Stimulated activated CD8-positive, alpha-beta memory T cell treated with anti-CD3 and anti-CD28 coated beads, Interleukin-7, amount 100 ng/mL, for 1 hour (primary cell): Measurements from ENCODE around the gene DLL4.

Source experiments
- DNase-seq, 2 donors: peaks; one replicate each; pipeline ENCODE4 v3.0.0-alpha.2; 2020; ENCODE audit warnings: low read depth in 2 of 2

The DLL4 gene

DNA sequence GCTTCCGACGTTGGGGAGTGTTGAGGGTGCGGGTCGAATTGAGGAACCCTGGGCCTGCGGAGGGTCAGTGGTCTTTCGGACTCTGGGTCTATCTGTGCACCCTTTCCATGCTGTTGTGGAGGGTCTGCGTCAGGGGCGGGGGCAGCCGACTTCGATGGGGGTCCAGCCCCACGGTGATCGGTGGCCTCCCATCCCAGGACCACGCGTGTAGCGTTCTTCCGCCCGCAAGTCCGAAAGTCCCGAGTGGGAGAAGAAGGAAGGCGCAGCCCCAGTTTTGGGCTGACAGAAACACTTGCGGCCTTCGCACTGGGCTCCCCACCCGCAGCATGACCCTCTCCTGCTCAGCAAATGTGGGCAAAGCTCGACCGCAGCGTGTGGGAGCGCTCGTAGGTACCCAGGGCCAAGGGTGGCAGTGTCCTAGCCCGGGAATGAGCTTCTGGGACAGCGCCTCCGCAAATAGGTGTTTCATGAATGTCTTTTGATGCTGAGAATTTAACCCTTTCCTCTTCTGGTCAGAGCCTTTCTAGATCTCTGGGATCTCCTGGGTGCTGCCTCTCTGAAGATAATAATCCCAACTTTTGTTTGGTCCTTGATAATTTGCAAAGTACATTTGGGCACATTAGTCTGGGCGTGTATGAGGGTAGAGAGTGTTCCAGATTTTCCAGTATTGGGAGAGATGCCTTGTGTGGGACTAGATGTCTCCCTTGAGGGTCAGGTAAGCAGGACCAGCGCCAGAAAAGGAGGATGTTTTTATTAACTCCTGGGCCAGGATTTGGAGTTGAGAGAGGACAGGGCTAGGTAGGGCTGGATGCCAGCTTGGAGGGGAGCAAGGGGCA is 2.3 kb upstream of the DLL4 start:
- no peak for DNase-seq

DNA sequence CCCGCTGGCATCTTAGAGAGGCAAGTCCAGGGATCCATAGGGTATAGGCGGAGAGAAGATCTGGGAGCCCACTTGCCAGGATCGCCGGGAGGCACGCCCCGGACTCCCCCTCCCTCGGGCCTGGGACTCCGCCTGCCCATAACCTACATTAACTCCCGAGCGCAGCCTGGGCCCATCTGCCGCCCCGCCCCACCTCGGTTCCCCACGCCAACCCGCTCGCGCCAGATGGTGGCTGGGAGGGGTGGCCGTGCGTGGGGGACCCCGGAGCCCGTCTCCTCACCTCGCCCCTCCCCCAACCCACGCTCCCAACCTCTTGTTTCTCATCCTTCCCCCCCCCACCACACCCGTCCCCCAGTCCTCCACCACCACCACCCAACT is 1.7 kb upstream of the DLL4 start:
- DNase-seq, result no peak

- no peak for DNase-seq
Measured at GRCh38 chr15:40927873-40928806, 1.0 kb upstream of the DLL4 start.

- no peak for DNase-seq
Measured at GRCh38 chr15:40929660-40930429, 705 bp downstream of the DLL4 start.

DNA sequence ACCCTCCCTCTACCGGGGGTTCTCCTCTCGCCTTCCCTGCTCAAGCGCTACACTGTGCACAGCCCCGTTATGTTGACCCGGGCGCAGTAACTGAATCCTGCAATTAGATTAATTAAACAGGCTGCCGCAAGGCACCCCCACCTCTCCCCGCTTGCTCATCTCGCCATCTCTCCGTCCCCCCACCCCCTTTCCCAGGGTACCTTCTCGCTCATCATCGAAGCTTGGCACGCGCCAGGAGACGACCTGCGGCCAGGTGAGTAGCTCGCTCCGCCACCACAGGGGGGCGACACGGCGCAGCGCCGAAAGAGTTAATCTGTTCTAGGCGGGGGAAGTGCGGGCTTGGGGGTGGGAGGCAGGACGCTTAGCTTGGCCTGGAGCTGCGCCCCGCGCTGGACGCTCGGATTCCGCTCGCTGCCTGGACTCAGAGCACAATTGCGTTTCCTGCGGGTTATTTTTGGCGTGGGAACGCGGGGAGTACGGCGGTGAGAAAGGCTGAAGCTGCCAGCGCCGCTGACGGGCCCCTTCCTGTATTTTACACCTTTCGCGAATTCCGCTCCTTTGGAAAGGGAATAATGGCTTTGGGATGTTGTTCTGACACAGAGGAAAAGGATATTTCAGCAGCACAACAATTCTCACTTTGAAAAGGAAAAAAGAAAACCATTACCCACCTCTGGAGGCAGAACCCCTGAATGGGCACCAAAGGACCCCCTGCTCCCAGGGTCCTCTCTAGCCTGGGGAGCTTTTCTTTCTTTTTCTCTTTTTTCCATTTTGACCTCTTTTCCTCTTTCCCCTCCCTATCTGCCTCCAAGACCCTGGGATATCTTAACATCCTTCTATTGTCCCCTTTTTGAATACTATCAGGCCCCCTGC is 1.5 kb downstream of the DLL4 start:
- no peak for DNase-seq

DNA sequence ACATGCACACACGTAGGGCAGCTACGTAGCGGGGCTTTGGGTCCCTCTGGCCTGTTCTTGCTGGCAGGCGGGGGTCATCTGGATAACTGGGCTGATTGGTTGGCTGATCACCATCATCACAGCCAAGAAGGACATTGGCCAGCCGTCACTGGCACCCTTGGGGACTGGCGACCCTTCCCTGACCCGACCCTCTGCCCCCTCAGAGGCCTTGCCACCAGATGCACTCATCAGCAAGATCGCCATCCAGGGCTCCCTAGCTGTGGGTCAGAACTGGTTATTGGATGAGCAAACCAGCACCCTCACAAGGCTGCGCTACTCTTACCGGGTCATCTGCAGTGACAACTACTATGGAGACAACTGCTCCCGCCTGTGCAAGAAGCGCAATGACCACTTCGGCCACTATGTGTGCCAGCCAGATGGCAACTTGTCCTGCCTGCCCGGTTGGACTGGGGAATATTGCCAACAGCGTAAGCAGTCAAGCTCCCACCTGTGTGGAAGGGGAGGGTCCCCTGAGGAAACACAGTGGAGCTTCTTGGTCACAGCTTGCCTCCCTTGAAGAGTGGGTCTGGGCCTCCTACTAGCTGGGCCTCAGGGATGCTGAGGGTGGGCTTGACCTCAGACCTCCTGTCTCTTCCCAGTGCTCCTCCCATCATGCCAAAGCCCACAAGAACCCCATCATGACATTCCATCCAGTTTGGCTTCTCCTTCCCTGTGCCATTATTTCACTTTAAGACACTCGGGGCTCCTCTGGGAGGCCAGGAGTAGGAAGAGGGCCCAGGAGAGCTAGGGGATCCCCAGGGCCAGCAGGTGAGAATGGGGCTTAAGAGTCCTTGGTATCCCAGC is 2.4 kb downstream of the DLL4 start:
- DNase-seq, result no peak

- no peak for DNase-seq
Measured at GRCh38 chr15:40932156-40932555, 3.0 kb downstream of the DLL4 start.

DNA sequence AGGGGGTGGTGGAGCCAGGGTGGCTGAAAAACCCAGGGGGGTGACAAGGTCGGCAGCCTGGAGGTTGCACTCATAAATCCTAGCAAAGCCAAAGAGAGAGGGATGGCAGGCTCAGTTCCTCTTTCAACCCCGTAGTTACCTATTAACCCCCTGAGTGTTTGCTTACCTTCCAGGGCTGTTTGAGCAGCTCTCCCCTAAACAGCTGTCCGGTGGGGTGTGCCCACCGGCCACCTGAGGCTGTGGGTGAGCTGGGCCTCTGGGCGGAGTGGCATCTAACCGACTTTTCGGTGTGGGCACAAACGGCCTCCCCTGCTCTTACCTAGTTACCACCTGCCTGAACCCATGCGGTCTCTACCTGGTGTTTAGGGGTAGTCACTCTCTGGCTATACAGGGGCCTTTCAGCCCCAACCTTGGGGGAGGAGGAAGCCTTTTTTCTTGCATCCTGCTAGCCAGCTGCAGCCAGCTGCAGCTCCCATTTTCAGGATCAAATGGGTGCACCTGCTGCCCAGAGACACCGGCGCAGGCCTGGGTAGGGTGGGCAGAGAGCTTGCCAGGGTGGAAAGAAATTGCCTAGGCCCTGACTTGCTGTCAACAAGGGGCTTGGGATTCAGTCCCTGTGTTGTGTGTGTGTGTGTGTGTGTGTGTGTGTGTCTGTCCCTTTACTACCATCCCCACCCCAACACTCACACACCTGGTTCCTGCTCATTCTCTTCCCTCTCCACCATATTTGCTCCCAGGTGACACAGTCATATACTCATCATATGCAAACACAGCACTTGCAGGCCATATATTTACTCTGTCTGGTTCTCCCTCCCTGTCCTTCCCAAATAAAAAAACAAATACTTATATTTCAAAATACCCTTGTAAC is 3.7 kb downstream of the DLL4 start:
- DNase-seq, result no peak

- DNase-seq, result no peak
Measured at GRCh38 chr15:40933517-40933902, 4.4 kb downstream of the DLL4 start.

GRCh38 chr15:40934457-40934856 is 5.3 kb downstream of the DLL4 start:
- no peak for DNase-seq

GRCh38 chr15:40936234-40936708 is 7.1 kb downstream of the DLL4 start:
- DNase-seq, result no peak

- DNase-seq, result no peak
Measured at GRCh38 chr15:40936709-40937666, 7.8 kb downstream of the DLL4 start.

- DNase-seq, result no peak
Measured at GRCh38 chr15:40937762-40938535, 8.8 kb downstream of the DLL4 start.

DNA sequence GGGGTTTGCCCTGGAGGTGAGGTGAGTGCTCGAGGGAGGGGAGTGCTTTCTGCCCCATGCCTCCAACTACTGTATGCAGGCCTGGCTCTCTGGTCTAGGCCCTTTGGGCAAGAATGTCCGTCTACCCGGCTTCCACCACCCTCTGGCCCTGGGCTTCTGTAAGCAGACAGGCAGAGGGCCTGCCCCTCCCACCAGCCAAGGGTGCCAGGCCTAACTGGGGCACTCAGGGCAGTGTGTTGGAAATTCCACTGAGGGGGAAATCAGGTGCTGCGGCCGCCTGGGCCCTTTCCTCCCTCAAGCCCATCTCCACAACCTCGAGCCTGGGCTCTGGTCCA is 9.4 kb downstream of the DLL4 start:
- no peak for DNase-seq

DNA sequence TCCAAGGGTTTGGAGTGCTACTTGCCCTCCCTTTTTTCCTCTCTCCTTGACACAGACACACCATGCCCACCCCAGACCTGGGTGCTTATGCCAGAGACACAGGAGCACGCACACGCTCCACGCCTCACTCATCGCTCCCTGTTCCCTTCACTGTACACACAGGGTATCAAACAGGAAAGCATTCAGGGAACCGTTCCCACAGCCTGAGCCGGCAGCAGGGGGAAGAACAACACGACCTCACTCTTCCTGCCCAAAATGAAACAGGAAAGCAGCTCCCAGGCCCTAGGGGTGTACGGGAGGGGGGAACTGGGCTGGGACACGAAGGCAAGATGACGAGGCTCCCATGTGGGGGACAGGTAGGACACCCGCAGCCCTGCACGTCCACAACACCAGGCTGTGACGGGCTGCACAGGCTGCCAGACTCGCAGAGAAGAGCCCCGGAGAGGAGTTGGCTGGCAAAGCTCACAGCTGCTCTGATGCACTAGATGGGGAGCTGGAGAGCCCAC is 11.2 kb downstream of the DLL4 start:
- no peak for DNase-seq

DNA sequence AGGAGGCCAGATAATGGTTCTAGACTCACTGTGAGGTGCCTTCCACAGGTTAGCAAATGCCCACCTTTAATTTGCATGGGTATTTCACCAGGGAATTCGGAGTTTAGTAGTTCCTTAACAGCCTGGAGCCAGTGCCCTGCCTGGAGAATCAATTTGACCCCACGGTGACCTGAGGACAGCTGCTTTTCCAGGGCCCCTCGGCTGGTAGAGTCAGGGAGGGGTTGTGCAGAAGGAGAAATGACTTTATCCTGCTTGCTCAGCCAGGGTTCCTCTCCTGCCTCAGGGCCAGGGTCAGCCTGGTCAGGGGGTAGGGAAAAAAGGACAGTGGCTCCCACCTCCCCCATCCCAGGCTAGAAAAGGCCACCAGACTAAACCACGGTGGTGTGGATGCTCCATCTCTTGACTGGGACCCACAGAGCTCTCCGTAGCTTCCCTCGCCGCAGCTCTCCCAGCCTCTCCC is 12.0 kb downstream of the DLL4 start:
- DNase-seq, result no peak
